ENCODE measurements around the gene RNU6-9.
A peak's percentile ranks its signal among the peaks of the same experiment; 100 is the strongest.

The RNU6-9 gene

DNA sequence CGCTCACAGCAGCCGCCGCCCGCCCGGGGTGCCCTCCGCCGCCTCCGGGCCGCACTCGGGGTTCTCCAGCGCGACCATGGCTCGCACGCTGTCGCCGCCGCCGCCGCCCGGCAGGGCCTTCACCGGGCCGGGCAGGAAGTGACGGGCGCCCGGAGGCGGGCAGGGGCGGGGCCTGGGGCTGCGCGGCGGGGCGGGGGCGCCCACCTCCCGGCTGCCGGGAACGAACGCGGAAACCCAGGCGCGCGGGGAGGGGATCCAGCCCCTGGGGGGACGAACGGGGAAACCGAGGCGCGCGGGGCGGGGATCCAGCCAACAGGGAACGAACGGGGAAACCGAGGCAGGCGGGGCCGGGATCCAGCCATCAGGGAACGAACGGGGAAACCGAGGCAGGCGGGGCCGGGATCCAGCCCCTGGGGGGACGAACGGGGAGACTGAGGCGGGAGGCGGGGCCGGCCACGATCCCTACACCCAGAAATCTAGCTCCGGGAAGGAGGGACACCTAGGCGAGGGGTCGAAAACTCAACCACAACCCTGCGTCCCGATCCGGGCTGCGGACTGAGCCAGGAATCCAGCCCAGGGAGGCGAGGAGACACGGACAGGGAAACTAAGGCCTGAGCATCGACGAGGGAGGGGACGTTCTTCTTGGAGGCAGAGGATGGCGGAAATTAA, 19.9 kb downstream of the RNU6-9 start, which contains the start of gene R3HDM4:
TSS of gene R3HDM4 (minus strand) at position 140 of the 669 bp plus-strand sequence. CDS start at position 78, 62 bp downstream.
- TF ChIP-seq, protein P1, sequence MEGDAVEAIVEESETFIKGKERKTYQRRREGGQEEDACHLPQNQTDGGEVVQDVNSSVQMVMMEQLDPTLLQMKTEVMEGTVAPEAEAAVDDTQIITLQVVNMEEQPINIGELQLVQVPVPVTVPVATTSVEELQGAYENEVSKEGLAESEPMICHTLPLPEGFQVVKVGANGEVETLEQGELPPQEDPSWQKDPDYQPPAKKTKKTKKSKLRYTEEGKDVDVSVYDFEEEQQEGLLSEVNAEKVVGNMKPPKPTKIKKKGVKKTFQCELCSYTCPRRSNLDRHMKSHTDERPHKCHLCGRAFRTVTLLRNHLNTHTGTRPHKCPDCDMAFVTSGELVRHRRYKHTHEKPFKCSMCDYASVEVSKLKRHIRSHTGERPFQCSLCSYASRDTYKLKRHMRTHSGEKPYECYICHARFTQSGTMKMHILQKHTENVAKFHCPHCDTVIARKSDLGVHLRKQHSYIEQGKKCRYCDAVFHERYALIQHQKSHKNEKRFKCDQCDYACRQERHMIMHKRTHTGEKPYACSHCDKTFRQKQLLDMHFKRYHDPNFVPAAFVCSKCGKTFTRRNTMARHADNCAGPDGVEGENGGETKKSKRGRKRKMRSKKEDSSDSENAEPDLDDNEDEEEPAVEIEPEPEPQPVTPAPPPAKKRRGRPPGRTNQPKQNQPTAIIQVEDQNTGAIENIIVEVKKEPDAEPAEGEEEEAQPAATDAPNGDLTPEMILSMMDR (conservative IDR thresholded peaks at IDR 0.05): no peak
- peak within 1 kb of the TSS; percentile 70 for H3K27ac ChIP-seq

DNA sequence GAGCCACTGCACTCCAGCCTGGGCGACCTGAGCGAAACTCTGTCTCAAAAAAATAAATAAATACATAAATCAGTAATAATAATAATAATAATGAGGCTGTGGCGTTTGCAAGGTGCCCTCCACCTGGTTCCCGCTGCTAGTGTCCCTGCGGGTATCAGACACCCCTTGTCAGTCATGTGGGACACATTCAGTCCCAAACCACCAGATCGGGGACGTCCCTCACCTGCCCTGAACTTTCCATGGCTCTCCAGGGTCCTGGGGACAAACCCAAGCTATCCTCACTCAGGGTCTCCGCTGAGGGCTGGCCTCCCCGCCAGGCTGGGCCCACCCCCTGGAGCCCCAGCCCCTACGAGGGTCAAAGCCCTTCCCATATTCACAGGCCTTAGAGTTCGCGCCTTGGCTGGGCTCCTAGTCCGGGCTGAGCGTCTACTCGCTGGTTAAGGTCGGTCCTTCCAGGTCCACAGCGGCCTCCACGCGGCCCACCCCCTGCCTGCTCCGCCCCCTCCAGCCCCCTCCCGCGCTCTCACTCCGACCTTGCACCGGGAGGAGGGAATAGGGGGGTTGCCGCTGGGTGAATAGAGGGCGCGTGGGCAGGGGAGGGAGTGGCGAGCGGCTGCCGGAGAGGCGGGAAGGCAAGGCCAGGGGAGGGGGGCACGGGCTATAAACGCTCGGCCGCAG, 23.5 kb downstream of the RNU6-9 start:
- peak overlapping the region; percentile 90 for H3K27ac ChIP-seq
- TF ChIP-seq, protein P1 (conservative IDR thresholded peaks at IDR 0.05): no peak

DNA sequence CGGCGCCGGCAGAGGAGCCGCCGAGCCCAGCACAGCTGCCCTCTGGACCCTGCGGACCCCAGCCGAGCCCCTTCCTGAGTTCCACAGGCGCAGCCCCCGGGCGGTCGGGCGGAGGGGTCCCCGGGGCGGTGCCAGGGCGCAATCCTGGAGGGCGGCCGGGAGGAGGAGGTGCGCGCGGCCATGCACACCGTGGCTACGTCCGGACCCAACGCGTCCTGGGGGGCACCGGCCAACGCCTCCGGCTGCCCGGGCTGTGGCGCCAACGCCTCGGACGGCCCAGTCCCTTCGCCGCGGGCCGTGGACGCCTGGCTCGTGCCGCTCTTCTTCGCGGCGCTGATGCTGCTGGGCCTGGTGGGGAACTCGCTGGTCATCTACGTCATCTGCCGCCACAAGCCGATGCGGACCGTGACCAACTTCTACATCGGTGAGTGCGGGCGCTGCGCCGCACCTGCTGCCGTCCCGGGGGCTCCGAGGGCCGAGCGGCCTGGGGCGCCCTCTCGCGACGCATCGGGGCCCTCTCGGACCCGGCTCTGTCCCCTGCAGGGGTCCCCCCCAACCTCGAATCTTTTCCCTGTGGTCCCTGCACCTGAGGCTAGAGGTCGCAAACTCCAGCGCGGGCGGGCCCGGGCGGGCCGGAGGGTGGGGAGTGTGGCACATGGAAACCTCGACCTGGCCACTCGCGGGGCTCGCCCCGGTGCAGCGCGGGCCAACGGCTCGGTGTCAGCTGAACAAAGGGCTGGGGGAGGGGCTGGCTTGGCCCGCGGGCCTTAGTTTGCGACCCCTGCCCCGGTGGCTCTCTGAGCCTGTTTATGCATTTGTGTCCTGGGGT, 24.3 kb downstream of the RNU6-9 start, which contains the start of gene KISS1R:
TSS of gene KISS1R (plus strand) at position 11 of the 829 bp plus-strand sequence. CDS start at position 181, 170 bp downstream.
- TF ChIP-seq, protein P1 (conservative IDR thresholded peaks at IDR 0.05): peak; percentile 72
- H3K27ac ChIP-seq: peak within 1 kb of the TSS; percentile 90

DNA sequence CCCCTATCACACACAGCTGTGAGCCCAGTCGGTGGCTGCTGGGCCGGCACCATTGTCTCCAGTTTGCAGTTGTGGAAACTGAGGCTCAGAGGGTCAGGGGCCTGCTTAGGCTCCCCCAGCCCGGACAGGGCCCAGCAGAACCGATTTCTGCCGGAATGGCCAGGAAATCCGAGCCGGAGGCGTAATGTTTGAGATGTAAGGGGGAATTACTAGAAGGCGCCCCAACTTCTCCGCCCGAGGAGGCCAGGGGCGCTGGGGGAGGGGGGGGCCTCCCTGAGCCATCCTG, 24.8 kb downstream of the RNU6-9 start:
- TF ChIP-seq, protein P1 (conservative IDR thresholded peaks at IDR 0.05): no peak
- H3K27ac ChIP-seq: peak overlapping the region; percentile 90

DNA sequence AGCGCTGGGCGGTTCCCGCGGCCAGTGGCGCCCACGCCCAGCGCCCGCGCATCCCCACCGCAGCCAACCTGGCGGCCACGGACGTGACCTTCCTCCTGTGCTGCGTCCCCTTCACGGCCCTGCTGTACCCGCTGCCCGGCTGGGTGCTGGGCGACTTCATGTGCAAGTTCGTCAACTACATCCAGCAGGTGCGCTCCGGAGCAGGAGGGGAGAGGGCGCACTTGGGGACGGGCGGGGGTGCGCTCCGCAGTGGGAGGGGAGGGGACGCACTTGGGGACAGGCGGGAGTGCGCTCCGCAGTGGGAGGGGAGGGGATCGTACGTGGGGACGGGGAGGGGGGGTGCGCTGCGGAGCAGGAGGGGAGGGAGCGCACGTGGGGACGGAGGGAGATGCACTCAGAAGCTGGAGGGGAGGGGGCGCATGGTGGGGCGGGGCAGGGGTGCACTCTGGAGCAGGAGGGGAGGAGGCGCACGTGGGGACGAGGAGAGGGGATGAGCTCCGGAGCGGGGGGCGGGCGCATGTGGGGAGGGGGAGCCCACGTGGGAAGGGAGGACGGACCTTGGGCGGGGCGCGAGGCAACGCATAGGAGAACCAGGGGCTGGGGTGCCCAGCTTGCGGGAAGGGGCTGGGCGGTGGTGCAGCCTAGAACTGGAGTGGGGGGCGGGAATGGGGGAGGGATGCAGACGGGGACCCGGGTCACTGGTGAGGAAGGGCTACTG, 25.4 kb downstream of the RNU6-9 start:
- H3K27ac ChIP-seq: peak overlapping the region; percentile 90
- TF ChIP-seq, protein P1 (conservative IDR thresholded peaks at IDR 0.05): no peak

DNA sequence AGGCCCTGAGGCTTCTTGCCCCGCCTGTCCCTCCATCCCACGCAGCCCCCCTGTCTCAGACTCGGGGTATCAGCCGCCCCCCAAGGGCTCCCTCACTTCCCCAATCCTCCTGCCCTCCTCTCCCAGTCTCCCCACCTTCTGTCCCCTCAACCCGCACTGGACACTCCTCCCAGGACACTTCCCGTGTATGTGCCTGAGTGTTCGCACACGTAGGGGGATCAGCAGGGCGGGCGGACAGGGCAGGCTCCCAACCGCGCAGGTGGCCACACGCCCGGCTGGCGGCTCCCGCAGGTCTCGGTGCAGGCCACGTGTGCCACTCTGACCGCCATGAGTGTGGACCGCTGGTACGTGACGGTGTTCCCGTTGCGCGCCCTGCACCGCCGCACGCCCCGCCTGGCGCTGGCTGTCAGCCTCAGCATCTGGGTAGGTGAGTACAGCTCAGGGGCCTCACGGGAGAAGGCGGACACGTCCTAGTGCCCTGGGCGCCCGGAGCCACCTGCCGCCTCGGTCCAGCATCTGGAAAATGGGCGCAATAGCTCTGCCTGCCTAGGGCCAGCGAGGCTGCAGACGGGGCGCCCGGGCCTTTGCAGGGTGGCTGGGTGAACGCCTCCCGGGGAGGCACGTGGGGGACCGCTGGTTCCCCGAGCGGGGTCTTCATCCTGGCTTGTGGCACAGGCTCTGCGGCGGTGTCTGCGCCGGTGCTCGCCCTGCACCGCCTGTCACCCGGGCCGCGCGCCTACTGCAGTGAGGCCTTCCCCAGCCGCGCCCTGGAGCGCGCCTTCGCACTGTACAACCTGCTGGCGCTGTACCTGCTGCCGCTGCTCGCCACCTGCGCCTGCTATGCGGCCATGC, 26.1 kb downstream of the RNU6-9 start:
- TF ChIP-seq, protein P1 (conservative IDR thresholded peaks at IDR 0.05): no peak
- peak overlapping the region; percentile 90 for H3K27ac ChIP-seq

Data from VCaP (cell line).